K562 (cell line): Measurements from ENCODE around the gene HK2. TPM values are rescaled to one million over a fixed set of nuclear protein-coding genes. Genes with fewer than 3 reads are reported as not detected.

Source experiments
- ATAC-seq: fragments of 200-7000 bp; cut with Tn5 transposase; 3 replicates; pipeline ENCODE4 v1.9.1; 2020; ENCODE audit warnings: moderate library complexity
- BruUV-seq: library from RNA; stranded (reverse); fragments of 400-500 nt; replicated peaks from 2 replicates; lab custom pipeline; 2021; lab: Mats Ljungman, UMichigan
- CTCF ChIA-PET: fragments of 300-600 bp; formaldehyde crosslinking; extraction: SDS; loops from one replicate; lab custom pipeline; 2021; ENCODE audit warnings: low intra/inter-chr PET ratio; lab: Yijun Ruan, JAX
- POLR2A ChIA-PET: fragments of 300-600, 350-650 bp; sonication (Branson Sonifier 250); formaldehyde crosslinking; extraction: SDS; loops from one replicate; lab custom pipeline; 2021; ENCODE audit warnings: antibody characterized with exemption, inconsistent platforms; lab: Yijun Ruan, JAX
- DNase-seq, 4 experiments: peaks; one replicate each; pipeline versions ENCODE4 v3.0.0 to v3.0.0-alpha.2; 2011 to 2018; ENCODE audit warnings: low spot score in 3 of 4, mixed read lengths in 3 of 4; ENCODE audit errors: extremely low read depth in 1 of 4
- FAIRE-seq: peaks from 2 replicates; lab custom pipeline; 2011; peaks lifted over from hg19 to GRCh38; lab: Jason Lieb, UNC
- H2AFZ ChIP-seq: 2 replicates; pipeline ENCODE4 v1.6.0; 2011; ENCODE audit warnings: low read depth, low read length, control low read depth, inconsistent platforms
- H3K27ac ChIP-seq: fragments of 200-600 bp; 3 replicates; pipeline ENCODE4 v1.8.0; 2011; ENCODE audit warnings: low read depth, mild to moderate bottlenecking, control low read depth, inconsistent platforms, low read length, moderate library complexity, mixed read lengths; ENCODE audit errors: extremely low read depth
- H3K27me3 ChIP-seq, 2 experiments: fragments of 300-600 bp in 1 of 2; 2 replicates in 1 of 2; 3 replicates in 1 of 2; pipeline versions ENCODE4 v1.6.0 to v1.8.0; 2011; ENCODE audit warnings: inconsistent platforms in 2 of 2, low read length in 2 of 2, mild to moderate bottlenecking in 1 of 2, mixed read lengths in 1 of 2, moderate library complexity in 1 of 2; ENCODE audit not compliant: control insufficient read depth in 2 of 2, insufficient read depth in 2 of 2
- H3K36me3 ChIP-seq: fragments of 300-600 bp; 3 replicates; pipeline ENCODE4 v1.8.0; 2011; ENCODE audit warnings: mild to moderate bottlenecking, low read length, inconsistent platforms; ENCODE audit not compliant: control insufficient read depth, insufficient read depth
- H3K4me1 ChIP-seq, 2 experiments: fragments of 200-600 bp in 1 of 2; replicated peaks in 1 of 2; 2 replicates in 1 of 2; 3 replicates in 1 of 2; pipeline versions ENCODE4 v1.5.1 to v1.8.0; 2011; ENCODE audit warnings: inconsistent platforms in 2 of 2, low read length in 2 of 2, mild to moderate bottlenecking in 1 of 2, mixed read lengths in 1 of 2, moderate library complexity in 1 of 2; ENCODE audit not compliant: control insufficient read depth in 2 of 2, insufficient read depth in 2 of 2
- H3K4me2 ChIP-seq: 2 replicates; pipeline ENCODE4 v1.6.1; 2011; ENCODE audit warnings: low read length, control low read depth, inconsistent platforms, mixed read lengths; ENCODE audit not compliant: insufficient read depth
- H3K4me3 ChIP-seq: fragments of 200-600 bp; sonication (generic), shearing (Covaris generic); 2 replicates; pipeline ENCODE4 v1.5.1; 2016; ENCODE audit warnings: control low read depth, inconsistent platforms
- H3K79me2 ChIP-seq: fragments of 200-600 bp; 3 replicates; pipeline ENCODE4 v1.8.0; 2011; ENCODE audit warnings: low read length, inconsistent platforms; ENCODE audit not compliant: control insufficient read depth, insufficient read depth
- H3K9ac ChIP-seq, 2 experiments: 2 replicates each; pipeline versions ENCODE4 v1.6.0 to v1.6.1; 2011; ENCODE audit warnings: low read depth in 2 of 2, low read length in 2 of 2, control low read depth in 1 of 2, inconsistent platforms in 1 of 2, mild to moderate bottlenecking in 1 of 2, mixed read lengths in 1 of 2; ENCODE audit not compliant: insufficient read depth in 1 of 2
- H3K9me1 ChIP-seq: one replicate; pipeline ENCODE4 v1.6.0; 2011; ENCODE audit warnings: inconsistent platforms, mild to moderate bottlenecking, low read length, moderate library complexity; ENCODE audit not compliant: control insufficient read depth, insufficient read depth
- H3K9me3 ChIP-seq: replicated peaks from 2 replicates; pipeline ENCODE4 v1.5.1; 2011; ENCODE audit warnings: low read depth, low read length, inconsistent platforms; ENCODE audit not compliant: control insufficient read depth, insufficient read depth
- H4K20me1 ChIP-seq: replicated peaks from 2 replicates; pipeline ENCODE4 v1.6.1; 2011; ENCODE audit warnings: low read length, inconsistent platforms, mixed read lengths; ENCODE audit not compliant: control insufficient read depth, insufficient read depth
- AFF4 ChIP-seq: sonication (generic); formaldehyde crosslinking; IDR thresholded peaks from 2 replicates; pipeline ENCODE4 v1.8.0; 2023; ENCODE audit warnings: mild to moderate bottlenecking, missing genetic modification reagents
- ARNT ChIP-seq, 2 experiments: fragments of 450-650 bp; IDR thresholded peaks; 2 replicates each; pipeline ENCODE4 v1.6.1; 2016; ENCODE audit warnings: mild to moderate bottlenecking in 1 of 2
- CTCFL ChIP-seq: IDR thresholded peaks from 2 replicates; pipeline ENCODE4 v1.6.1; 2011; ENCODE audit warnings: borderline replicate concordance, low read depth, mild to moderate bottlenecking, moderate library complexity, low read length; ENCODE audit not compliant: insufficient read depth, poor library complexity, severe bottlenecking
- DPF2 ChIP-seq: fragments of 450-650 bp; IDR thresholded peaks from 2 replicates; pipeline ENCODE4 v1.6.1; 2016
- ELK3 ChIP-seq: fragments of 450-650 bp; formaldehyde crosslinking; IDR thresholded peaks from 2 replicates; pipeline ENCODE4 v1.4.0; 2020; ENCODE audit warnings: mild to moderate bottlenecking
- KLF10 ChIP-seq: fragments of 250-450 bp; sonication (Bioruptor Pico); IDR thresholded peaks from 2 replicates; pipeline ENCODE4 v1.6.1; 2021; ENCODE audit warnings: matching md5 sums
- MTA3 ChIP-seq: fragments of 450-650 bp; formaldehyde crosslinking; IDR thresholded peaks from 2 replicates; pipeline ENCODE4 v1.6.1; 2017; ENCODE audit warnings: mild to moderate bottlenecking, borderline replicate concordance
- SREBF2 ChIP-seq: sonication (generic); formaldehyde crosslinking; IDR thresholded peaks from 2 replicates; pipeline ENCODE4 v1.4.0; 2020; ENCODE audit warnings: mild to moderate bottlenecking, missing genetic modification reagents
- ZBTB1 ChIP-seq: sonication (generic); formaldehyde crosslinking; IDR thresholded peaks from 2 replicates; pipeline ENCODE4 v1.8.1; 2023; ENCODE audit warnings: missing genetic modification reagents, low read depth, mild to moderate bottlenecking, borderline replicate concordance
- ZNF184 ChIP-seq: sonication (generic); formaldehyde crosslinking; IDR thresholded peaks from 2 replicates; pipeline ENCODE4 v1.5.0; 2020; ENCODE audit warnings: missing genetic modification reagents
- ZNF584 ChIP-seq: fragments of 200-800 bp; sonication (Bioruptor generic); IDR thresholded peaks from 2 replicates; pipeline ENCODE4 v1.6.1; 2016; ENCODE audit warnings: low read depth, mild to moderate bottlenecking, missing genetic modification characterization, missing compliant biosample characterization
- ZNF655 ChIP-seq: fragments of 250-450 bp; sonication (Bioruptor Pico); IDR thresholded peaks from 2 replicates; pipeline ENCODE4 v1.5.0; 2021
- WGBS: fragments of 100-300 bp; shearing (Covaris generic); methylation state at CpG from one replicate; pipeline ENCODE4 v1.1.6; 2016; ENCODE audit warnings: low coverage, mixed read lengths; ENCODE audit not compliant: insufficient coverage; ENCODE audit errors: missing lambda C conversion rate; 5-methylcytosine and 5-hydroxymethylcytosine counted together
- in situ Hi-C: fragments of 300-500 bp; cut with MboI; formaldehyde crosslinking; loops from 4 replicates; pipeline ENCODE4 v1.15.0; 2018; ENCODE audit warnings: inconsistent platforms, mixed read lengths
- intact Hi-C: fragments of 100-400 bp; cut with micrococcal nuclease; formaldehyde crosslinking; loops from 2 replicates; pipeline ENCODE4 v1.14.2; 2022
- polyA plus RNA-seq, 8 experiments: library from polyadenylated mRNA; depleted of rRNA in 4 of 8; stranded (reverse) in 5 of 8; unstranded in 3 of 8; fragments of >200 nt; fragmentation: Nextera tagmentation in 2 of 8; fragmentation: Illumina TruSeq in 1 of 8; extraction: Ambion mirVana in 2 of 8; extraction: Trizol in 1 of 8; gene quantifications; 2 replicates each; pipeline versions ENCODE4 v1.2.1 to v1.2.3, GENCODE V29; 2011 to 2014; ENCODE audit warnings: inconsistent platforms in 1 of 8, missing spikeins in 1 of 8
- total RNA-seq, 7 experiments: library from RNA; depleted of rRNA in 6 of 7; stranded (reverse); fragments of >200 nt in 6 of 7; fragmentation: Illumina TruSeq in 2 of 7; extraction: Trizol in 2 of 7; gene quantifications; 2 replicates each; pipeline versions ENCODE4 v1.2.1 to v1.2.3, GENCODE V29; 2011 to 2021; ENCODE audit warnings: low replicate concordance in 1 of 7

The HK2 gene
- total and polyA plus RNA-seq, 9 of the 15 experiments (the other 6 are each of a cell fraction or from before 2014, with no cell fraction given) = 4.7 to 56.0 (median 19.9) TPM

GRCh38 chr2:74869517-74869916 lies 35.6 kb downstream of the HK2 start:
- intact Hi-C loops (no loop called here), in situ Hi-C loops (no loop called here)
- Histone ChIP-seq H4K20me1 (peaks cover 28% of the 10 kb centered on the region), H2AFZ (no peak overlapping the region), H3K9me3 (no peaks in the 10 kb centered on the region), H3K27me3 (no peaks in the 10 kb centered on the region), H3K4me3 (no peak overlapping the region), H3K9ac (no peak overlapping the region), H3K4me1 (peaks cover 4 to 7% of the 10 kb centered on the region in 2 experiments; a peak in 4 of 5 replicates), H3K79me2 (peaks cover 39% of the 10 kb centered on the region), H3K36me3 (peaks cover 89% of the 10 kb centered on the region), H3K4me2 (no peak overlapping the region), H3K9me1 (peaks cover 7% of the 10 kb centered on the region), H3K27ac (no peak overlapping the region)
- BruUV-seq = no TSS peak
- DNase-seq (no peak), ATAC-seq (no peak), FAIRE-seq (no peak)
- ChIA-PET CTCF (no interaction called here), POLR2A (interaction anchor here (0.7 kb wide), 1 partner anchor 148 kb away, joined by 3 read pairs; no protein-coding TSS in a partner anchor)
- WGBS = 95% methylated on average over 6 of the region's 6 CpGs
- TF ChIP-seq DPF2 = no peak
- no peak for TF ChIP-seq CTCFL
- no peak for TF ChIP-seq ZNF184 (CRISPR knock-in tag)
- no peak for TF ChIP-seq KLF10
- no peak for TF ChIP-seq AFF4 (CRISPR knock-in tag)
- TF ChIP-seq SREBF2 (CRISPR knock-in tag) = no peak
- no peak for TF ChIP-seq ZNF584
- TF ChIP-seq ARNT (IDR thresholded peaks at IDR 0.05) = no peak
- no peak for TF ChIP-seq MTA3
- TF ChIP-seq ZBTB1 (CRISPR knock-in tag) = no peak
- TF ChIP-seq ELK3 (CRISPR knock-in tag) = no peak
- TF ChIP-seq ZNF655 (CRISPR knock-in tag) = no peak
